GM18507 (cell line): ENCODE data around the gene SLC5A12.

Source experiments
- DNase-seq: peaks from one replicate; pipeline ENCODE4 v3.0.0; 2011; ENCODE audit warnings: low read depth; ENCODE audit not compliant: insufficient read length; ENCODE audit errors: extremely low spot score
- FAIRE-seq: peaks from 2 replicates; lab custom pipeline; 2011; peaks lifted over from hg19 to GRCh38; lab: Jason Lieb, UNC

Gene SLC5A12

DNA sequence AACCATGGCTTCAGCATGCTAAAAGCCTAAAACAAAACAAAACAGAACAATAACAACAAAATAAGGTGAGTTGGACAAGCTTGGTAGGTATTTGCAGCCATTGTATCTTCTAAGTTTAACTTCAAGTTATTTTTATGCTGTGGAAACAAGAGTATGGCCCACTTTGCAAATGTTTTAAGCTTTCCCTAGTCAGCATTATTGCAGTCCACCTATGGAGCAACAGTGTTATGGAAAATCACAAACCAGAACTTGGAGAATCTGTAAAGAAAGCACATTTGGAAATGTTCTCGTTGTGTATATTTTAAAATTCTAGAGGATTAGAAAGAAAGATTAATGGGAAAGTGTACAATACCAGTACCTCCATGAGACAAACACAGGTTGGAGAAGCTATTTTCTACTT, 7.4 kb upstream of the SLC5A12 start:
- FAIRE-seq, result no peak

DNA sequence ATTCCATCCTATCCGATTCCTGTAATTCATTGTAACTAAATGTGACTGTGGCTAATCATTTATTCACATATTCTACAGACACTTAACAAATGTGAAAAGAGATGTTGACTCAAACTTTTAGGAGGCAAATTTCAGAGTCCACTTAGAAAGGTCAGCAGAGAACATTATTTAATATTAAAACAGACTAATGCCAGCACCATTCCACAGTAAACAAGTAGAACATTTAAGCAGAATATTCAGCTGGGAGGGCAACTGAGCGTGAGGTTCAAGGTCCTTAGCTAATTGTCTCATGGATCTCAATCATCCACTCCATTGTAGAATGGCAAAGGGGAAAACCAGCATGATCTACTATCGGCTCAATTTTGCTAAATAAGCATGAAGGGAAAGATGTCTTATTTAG, 5.1 kb upstream of the SLC5A12 start:
- FAIRE-seq (no peak), DNase-seq (no peak)

More for the DNA sequence above, 7.4 kb upstream of the SLC5A12 start:
- DNase-seq, result no peak

DNA sequence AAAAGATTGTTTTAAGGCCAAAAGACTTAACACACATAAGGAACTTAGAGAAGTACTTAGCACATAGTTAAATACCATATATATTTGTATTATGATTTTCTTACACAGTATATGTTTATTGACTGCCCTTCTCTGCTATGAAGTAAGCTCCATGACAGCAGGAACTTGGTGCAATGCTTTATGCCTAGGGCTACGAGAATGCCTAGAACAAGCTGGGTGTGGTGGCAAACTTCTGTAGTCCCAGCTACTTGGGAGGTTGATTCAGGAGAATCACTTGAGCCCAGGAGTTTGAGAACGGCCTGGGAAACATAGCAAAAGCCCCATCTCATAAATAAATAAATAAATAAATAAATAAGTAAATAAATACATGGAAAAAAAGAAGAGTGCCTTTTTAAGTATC, 1.9 kb downstream of the SLC5A12 start:
- no peak for FAIRE-seq

DNA sequence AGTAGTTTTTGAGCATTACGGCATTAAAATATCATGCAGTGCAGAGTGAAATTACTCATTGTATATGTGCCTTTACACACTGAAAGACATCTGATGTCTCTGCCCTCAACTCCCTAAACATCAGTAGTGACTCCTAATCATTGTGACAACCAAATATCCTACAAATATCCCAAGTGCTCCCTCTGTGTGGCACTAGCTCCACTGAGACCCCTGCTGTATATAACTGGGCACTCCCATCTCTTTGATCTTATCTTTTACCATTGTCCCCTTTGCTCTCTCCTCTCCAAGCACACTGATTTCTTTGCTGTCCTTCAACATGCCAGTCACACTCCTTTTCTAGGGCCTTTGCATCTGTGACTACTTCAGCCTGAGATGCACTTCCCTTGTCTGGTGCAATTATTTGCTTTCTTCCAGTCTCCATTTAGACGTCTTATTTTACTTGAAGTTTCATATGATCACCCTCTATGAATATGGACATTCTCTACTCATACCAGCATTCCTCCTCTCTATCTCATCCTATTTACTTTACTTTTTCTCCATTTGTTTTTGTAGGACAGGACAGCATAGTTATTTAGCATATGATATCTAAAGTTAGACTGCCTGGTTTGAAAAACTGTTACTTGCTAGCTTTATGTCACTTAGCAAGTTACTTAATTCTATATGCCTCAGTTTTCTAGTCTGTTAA, 2.4 kb downstream of the SLC5A12 start:
- FAIRE-seq (no peak), DNase-seq (no peak)

More for the DNA sequence above, 1.9 kb downstream of the SLC5A12 start:
- DNase-seq, result no peak

DNA sequence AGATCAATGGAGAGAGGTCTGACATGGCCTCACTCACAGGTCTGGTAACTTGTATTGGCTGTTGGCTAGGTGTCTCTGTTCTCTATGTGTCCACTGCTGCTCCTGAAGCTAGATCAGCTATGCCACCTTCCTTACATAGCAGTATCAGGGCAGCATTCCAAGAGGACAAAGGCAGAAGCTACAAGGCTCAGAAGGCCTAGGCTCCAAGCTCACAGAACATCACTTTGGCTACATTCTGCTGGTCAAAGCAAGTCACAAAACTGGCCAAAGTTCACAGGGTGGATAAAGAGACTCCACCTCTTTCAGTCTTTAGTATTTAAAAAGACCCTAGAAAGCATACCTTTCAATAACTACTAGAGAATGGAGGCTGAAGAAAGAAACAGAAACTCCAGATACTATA, 4.1 kb downstream of the SLC5A12 start:
- DNase-seq, result no peak
- no peak for FAIRE-seq

DNA sequence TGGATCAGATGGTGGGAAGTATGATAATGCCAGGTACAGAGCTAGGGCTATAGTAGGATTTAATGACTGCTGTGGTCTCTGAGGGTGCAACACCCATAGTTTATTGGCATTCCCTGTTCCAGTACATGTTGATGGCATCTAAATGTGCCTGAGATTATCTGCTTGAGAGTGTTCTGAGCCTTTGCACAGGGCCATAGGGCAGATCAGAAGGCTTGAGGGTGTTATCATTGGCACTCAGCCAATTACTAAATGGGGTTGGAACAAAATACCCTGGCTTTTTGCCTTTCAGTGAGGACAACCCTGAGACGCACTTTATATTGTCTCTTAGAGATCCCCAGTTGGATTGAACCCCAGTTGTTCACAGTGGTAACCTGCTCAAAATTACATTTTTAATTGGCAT, 6.7 kb downstream of the SLC5A12 start:
- FAIRE-seq, result no peak
- no peak for DNase-seq

DNA sequence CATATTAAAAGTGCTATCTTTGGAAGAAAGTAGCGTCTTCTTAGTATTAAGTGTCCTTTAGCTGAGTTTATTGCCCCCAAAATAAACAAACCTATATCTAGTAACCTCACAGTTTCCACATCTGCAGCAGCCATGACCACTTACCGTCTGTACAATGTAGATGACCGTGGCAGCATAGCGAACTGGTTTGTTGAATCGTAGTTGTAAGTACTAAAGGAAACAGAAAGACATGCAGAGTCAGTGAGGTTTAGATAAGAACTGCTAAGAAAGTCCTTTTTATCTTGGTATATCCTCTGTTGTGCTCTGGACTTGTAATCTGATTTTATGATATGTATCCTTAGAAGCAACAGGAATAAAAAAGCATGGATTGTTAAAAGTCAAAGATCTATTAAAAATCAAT, 9.4 kb downstream of the SLC5A12 start:
- DNase-seq (no peak), FAIRE-seq (no peak)

DNA sequence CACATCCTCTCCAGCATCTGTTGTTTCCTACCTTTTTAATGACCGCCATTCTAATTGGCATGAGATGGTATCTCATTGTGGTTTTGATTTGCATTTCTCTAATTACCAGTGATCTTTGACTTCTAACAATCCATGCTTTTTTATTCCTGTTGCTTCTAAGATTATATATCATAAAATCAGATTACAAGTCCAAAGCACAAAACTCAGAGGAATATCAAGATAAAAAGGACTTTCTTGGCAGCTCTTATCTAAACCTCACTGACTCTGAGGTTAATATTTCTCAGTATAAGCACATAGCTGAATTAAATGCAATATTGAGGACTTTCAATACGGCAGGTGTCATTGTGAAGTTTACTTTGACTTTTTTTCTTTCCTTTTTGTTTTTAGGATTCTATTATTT, 11.4 kb downstream of the SLC5A12 start:
- FAIRE-seq (no peak), DNase-seq (no peak)

DNA sequence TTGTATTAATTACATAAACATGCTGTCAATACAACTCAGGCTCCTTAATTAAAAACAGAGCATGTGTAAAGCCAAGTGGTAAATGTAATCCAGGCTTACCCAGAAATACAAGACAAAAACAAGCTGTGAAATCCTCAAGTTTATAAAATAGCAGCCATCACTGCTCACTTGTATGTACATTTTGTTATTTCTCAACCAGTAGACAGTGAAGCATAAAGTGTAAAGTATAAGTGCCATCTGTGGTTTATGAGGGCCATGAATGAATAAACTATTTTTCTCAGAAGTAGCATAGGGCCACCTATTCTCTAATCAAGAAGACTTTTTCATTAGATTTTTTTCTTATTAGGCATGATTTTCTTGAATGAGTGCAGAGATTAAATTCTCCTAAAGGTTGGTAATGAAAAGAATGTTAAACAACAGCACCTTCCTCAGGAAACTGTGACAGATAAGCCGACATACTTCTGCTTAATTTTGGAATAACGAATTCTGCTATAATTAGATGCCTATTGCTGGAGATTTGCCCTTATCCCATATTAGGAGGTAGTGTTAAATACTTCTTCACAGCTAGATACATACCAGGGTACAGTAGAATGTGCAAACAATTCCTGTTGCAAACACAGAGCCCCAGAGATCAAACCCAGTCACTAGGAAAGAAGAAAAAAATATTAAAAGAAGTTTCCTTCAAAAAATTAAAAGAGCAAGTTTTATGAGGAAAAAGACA, 13.0 kb downstream of the SLC5A12 start:
- no peak for FAIRE-seq

DNA sequence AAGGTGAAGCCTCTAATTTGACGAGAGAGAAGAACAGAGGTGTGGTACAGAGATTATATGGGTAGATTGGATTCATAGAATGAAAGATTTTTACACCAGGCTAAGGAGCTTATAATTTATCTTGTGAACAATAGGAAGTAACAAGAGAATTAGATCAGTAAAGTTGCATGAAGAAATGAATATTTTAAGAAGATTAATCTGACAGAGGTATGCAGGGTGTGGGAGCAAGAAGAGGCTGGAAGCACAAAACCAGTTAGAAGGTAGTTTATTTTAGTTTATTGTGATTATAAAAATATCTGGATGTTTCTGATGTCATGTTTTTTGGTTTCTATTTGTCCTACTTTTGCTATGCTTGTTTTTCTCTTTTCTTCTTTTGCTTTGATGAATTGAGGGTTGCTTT, 15.7 kb downstream of the SLC5A12 start:
- DNase-seq, result no peak
- FAIRE-seq, result no peak

More for the DNA sequence above, 13.0 kb downstream of the SLC5A12 start:
- DNase-seq, result no peak

DNA sequence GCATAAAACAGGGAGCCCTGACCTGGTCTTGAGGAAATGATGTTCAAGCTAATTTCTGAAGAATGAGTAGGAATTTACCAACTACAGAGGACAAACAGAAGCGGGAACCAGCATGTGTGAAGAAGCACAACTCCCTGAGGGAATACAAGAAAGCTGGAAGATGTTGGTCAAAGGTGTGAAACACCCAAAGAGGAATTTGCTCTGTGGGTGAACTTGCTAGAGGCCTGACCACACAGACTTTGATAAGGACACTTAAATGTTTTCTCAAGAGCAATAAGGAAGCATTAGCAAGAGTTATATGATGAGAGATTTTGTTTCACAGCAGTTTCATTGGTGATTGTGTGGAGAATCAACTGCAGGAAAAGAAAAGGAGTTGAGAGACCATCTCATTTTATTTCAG, 17.6 kb downstream of the SLC5A12 start:
- no peak for FAIRE-seq

DNA sequence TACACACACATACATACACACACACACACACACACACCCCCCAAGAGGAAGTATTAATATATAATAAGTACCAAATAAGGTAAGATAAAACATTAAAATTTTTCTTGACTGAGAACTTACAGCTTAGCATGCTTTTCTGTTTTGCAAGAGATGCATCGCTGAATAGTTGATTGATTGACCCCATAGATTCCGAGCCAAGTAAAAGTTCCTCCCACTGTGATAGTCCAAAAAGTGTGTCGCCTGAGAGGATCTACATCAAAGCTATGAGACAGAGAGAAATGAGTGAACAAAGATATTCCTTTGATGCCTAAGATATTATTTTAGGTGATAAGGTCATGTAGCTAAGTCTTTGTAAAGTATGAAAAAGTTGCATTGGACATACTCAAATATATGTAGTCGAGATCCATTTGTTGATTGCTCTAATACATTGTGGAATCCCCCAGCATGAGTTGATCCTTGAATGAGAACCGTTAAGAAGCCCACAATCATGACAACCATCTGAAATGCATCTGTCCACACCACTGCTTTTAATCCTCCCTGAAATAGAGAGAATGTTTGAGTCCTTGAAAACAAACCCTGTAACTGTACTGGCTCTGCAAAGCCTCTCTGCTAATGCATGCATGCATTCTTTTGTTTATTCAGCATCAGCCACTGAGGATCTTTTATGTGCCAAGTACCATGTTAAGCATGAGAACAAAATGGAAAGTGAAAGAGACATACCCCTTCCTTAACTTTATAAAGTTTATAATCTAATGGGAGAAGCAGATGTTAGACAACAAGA, 18.3 kb downstream of the SLC5A12 start:
- no peak for FAIRE-seq
- DNase-seq, result no peak

More for the DNA sequence above, 17.6 kb downstream of the SLC5A12 start:
- no peak for DNase-seq

DNA sequence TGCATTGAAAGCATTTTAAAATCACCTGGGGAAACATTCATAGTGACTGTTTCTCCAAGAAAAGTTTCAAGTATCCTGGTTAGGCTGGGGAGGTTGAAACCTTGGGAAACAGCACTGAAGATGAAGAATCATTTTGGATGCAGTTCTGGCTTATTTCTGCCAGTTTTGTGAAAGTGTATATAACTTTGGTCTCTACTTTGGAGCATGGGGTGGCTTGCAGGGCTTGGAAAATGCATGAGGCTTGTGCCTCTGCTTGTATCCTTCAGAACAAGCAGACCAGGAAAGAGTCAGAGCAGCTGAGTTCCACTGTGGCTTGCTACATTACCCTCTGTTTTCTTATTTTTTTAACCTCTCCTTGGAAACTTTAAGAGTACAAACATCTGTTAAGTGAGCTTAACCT, 19.5 kb downstream of the SLC5A12 start:
- no peak for DNase-seq
- FAIRE-seq, result no peak

DNA sequence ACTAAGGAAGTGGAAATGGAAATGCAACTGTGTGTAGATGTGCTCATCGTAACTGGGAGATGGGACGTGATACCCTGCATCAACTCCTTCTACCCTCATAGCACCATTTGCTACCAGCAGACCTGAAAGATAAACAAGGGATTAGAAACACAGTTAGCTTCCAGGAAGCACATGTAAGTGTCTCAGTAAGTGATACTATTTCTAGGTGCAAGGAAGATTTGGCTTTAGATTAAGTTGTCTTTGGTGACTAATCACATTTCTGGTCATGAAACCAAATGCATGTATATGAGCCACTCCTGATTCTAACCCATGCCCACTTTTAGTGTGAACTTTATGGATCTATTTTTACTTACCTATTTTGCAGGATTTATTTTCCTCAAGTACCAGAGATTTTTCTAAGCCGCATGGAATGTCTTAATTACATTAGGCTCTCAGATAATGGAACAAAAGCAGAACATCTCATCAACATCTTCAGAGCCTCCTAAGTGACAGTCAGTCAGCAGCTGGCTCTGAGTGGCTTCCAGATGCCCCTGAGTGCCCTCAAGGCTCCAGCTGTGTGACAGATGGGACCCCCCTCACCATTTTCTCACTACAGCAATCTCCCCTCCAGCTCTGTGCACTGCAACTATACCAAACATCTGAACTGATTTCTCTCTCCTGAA, 21.2 kb downstream of the SLC5A12 start:
- no peak for DNase-seq
- FAIRE-seq, result no peak

DNA sequence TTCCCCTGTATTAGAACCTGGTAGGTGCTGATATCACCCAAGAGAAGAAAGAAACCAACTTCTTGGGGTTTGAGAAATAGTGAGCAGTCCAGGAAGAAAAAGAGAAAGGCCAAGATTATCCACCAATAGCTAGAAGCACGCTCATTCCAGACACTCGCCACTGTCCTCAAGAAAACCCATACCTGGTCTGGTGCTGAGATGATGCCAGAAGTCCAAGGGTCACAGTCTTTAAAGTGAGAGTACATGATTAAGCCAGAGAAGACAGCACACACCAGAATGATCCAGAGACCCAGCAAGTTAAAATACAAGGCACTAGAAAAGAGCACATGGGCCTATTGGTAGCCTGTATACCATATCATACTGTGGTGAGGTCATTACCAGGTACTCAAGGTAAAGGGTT, 23.6 kb downstream of the SLC5A12 start:
- DNase-seq (no peak), FAIRE-seq (no peak)

DNA sequence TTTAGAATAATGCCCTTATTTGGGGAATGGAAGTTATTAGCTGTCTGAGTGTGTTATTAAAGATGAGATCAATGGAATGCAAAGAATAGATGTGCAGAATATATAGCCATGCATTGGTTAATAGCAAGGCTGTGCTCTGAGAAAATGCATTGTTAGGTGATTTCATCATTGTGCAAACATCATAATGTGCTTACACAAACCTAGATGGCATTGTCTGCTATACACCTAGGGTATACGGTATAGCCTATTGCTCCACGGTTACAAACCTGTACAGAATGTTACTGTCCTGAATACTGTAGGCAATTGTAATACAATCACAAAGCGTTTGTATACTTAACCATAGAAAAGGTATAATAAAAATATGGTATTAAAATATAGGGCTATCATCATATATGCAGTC, 25.5 kb downstream of the SLC5A12 start:
- no peak for DNase-seq

DNA sequence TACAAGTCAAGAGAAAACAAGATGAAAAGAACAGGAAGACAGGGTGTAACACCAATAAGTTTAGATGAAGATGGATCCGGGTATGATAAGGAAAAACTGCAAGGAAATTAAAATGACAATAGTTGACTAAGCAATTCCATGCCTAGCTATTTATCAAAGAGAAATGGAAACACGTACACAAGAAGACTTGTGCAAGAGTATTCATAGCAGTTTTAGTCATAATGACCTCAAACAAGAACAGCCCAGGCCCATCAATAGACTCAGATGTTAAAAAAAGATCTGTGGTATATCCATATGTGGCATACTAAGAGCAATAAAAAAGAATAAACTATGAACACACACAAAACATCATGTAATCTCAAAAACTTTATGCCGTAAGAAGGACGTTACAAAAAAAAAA, 33.2 kb downstream of the SLC5A12 start:
- FAIRE-seq (no peak), DNase-seq (no peak)

More for the DNA sequence above, 25.5 kb downstream of the SLC5A12 start:
- no peak for FAIRE-seq

DNA sequence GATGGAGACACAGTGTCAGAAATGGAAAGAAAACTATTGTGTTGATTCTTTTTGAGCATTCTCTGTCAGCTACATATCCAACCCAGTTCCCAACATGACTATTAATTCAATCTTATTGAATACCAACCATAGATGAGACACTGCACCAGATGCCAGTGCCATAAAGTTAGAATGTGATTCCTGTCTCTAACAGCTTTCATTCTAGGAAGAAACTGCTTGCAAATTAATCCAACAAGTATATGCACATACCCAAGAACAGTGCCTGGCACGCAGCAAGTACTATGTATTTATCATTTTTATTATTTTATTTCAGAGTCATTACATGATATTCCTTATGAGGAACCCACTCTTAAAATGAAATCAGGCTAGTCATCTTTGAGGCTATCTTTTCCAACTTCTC, 34.5 kb downstream of the SLC5A12 start:
- FAIRE-seq (no peak), DNase-seq (no peak)

DNA sequence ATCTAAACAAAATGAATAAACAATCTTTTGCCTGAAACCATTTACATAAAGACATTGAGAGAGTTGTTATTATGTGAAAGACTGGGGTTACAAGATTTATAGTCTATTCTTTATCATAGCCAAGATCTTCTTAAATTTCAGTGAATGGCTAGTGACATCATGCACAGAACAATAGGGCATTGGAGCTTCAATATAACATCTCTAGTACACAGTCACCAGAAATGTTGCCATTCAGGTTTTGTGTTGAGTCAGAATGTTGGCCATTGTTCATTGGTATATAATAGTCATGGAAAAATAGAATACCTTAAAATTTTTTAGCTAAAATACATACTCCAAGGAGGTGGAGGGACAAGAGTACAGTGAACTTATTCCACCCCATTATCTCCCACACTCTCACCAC, 44.3 kb downstream of the SLC5A12 start:
- no peak for DNase-seq
- no peak for FAIRE-seq

DNA sequence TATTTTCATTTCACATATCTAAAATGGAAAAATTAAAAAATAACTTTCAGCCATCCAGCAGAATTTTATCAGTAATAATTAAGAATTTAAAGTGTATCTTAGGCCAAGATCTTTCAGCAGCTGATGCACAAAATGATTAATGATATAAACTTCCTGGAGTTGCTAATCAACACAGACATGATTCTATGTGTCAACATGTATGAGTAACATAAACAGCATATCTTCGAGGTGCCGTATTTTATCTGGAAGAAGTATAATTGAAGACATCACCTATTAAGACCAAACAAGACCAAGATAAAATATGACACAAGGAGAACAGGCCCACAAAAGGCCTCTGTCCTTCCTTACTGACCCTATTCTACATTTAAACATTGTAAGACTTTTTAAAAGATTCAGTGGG, 45.2 kb downstream of the SLC5A12 start:
- FAIRE-seq (no peak), DNase-seq (no peak)
